ENCODE results near the gene USP30.
"Not testable (repeated sequence)": the region's sequence is repeated elsewhere in the genome, so short reads cannot be mapped to it uniquely, and the experiment has no call there.

Gene USP30, protein sequence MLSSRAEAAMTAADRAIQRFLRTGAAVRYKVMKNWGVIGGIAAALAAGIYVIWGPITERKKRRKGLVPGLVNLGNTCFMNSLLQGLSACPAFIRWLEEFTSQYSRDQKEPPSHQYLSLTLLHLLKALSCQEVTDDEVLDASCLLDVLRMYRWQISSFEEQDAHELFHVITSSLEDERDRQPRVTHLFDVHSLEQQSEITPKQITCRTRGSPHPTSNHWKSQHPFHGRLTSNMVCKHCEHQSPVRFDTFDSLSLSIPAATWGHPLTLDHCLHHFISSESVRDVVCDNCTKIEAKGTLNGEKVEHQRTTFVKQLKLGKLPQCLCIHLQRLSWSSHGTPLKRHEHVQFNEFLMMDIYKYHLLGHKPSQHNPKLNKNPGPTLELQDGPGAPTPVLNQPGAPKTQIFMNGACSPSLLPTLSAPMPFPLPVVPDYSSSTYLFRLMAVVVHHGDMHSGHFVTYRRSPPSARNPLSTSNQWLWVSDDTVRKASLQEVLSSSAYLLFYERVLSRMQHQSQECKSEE

DNA sequence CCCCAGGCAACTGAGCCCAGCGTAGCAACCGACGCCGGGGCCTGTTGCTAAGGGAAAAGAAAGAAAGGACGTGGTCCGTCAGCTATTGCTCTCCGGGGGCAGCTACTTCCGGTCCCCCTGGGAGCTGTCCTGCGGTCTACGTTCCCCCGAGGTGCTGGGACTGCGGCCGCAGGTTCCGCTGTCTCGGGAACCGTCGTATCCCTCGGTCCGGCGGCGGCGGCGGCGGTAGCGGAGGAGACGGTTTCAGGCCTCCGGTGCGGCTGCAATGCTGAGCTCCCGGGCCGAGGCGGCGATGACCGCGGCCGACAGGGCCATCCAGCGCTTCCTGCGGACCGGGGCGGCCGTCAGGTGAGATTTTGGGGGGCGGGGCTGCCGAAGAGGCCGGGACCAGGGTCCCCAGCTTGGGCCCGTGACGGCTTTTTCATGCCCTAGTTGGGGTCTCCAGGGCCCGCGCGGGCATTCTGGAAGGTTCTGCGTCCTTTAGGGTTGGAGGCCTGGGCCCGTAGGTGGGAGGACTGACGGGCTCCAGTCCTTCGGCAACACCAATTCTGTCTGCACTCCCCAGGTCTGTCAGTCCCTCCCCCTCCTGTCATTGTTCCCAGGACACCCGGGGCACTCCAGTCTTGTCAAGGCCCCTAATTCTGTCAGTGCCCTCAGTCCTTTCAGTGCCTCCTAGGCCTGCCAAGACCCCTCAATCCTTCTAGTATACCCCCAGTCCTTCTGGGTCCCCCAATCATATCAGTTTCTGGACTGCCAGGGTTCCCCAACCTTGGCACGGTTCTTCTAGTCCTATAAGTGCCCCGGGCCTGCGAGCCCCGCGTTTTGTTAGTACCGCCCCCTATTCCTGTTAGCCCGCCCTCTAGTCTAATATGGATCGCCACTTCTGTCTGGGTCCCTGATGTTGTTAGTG is at the start of gene USP30:
Gene USP30 (plus strand): TSS at position 163 of the 910 bp plus-strand sequence. CDS start 103 bp downstream, at position 266.
- DNase-seq: no peak

DNA sequence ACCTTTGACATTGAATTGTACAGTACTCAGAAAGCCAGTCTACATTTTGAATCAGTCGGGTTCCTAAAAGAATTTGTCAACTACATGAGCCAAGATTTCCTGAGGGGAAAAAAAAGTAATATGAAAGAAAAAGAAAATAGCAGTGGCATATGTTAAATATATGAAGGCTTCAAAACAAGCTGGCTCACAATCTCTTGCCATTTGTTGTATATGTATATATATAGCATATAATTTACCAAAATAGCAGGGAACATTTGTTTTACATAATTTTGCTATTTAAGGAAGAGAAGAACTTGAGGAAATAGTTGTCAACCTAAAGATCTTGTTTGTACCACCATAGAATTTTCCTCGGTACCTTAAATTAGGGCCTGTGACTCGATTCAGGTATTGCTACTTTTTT is 48.4 kb upstream of the USP30 start:
- no peak for DNase-seq

DNA sequence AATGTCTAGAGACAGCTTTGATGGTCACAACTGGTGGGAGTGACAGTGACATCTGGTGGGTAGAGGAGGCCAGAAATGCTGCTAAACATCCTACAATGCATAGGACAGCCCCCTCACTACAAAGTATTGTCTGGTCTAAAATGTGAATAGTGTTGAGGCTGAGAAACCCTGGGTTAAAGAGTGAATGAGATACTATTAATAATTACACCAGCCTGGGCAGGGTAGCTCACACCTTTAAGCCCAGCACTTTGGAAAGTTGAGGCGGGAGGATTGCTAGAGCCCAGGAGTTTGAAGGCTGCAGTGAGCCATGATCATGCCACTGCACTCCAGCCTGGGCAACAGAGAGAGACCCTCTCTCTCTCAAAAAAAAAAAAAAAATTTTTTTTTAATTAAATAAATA is 42.6 kb upstream of the USP30 start:
- DNase-seq: no peak

DNA sequence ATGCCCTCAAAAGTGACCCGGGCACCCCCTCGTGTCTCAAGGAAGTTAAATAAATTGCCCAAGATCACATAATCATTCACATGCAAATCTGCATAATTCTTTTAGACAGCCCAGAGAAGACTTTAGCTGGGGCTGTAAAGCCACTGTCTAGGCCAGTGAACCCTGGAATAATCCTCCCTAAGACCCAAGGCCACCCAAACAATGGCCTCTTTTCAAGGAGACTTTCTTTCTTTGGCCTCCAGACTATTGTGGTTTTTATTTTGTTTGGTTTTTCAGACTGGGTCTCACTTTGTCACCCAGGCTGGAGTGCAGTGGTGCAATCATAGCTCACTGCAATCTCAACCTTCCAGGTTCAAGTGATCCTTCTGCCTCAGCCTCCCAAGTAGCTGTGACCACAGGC is 42.1 kb upstream of the USP30 start:
- no peak for DNase-seq

DNA sequence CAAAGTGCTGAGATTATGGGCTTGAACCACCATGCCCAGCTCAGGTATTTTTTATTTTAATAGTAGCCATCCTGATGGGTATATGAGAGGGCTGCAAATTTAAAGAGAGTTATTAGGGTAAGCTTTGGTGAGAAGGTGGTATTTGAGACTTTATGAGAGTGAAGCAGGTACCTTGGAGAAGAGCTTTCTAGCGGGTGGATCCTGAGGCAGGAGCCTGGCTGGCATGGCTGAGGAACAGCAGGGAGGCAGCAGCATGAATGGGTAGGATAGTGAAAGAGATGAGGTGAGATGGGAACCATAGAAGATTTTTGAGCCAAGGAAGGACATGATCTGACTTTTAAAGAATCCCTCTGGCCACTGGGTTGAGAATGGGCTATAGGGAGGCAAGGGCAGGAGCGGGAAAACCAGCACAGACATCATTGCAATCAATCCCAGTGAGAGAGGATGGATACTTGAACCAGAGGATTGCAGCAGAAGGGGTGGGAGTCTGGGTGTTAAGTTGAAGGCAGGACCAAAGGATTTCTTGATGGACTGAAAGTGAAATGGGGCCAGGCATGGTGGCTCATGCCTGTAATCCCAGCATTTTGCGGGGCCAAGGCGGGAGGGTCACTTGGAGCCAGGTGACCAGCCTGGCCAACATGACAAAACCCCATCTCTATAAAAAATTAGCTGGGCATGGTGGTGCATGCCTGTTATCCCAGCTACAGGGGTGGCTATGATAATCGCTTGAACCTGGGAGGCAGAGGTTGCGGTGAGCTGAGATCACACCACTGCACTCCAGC is 37.2 kb upstream of the USP30 start:
- no peak for DNase-seq

DNA sequence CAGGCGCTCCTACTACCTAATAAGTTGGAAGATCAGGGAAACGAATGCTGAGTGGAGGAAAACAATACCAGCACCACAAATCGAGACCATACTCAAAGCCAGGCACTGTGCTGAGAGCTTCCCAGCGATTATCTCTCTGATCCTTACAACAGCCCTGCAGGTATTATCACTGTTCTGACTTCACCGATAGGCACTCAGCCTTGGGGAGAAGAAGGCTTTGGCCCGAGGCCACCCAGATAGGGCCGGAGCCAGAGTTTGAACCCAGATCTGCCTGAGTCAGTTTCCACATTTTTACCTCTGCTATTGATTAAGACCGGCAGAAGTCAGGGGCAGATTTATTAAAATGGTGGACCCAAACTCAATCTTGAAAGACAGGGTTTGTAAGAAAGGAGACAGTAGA is 36.4 kb upstream of the USP30 start:
- DNase-seq: no peak

DNA sequence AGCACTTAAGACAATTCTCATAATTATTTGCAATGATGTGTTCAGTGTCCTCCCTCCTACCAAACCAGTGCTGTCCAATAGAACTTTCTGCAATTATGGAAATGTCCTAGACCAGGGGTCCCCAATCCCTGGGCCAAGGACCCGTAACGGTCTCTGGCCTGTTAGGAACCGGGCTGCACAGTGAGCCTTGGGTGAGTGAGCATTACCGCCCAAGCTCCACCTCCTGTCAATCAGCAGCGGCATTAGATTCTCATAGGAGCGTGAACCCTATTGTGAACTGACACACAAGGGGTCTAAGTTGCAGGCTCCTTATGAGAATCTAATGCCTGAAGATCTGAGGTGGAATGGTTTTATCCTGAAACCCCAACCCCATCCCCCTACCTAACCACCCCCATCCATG is 35.4 kb upstream of the USP30 start:
- no peak for DNase-seq

DNA sequence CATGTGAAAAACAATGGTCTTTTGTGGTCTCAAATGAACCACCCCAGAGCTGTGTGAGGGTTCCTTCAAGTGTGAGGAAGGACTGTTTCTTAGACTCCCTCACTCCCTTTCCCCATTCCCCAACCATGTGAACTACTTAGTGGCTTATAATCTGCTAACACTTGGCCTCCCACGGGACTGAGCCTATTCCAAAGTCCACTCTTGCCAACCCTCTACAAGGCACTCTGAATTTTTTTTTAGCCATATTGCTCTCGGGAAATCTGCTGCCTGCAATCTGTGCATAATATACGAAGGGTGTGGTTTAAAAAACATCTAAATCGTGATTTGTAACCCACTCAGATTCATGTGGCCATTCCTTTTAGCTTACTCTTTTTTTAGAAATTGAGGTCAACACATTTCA is 34.1 kb upstream of the USP30 start:
- DNase-seq: no peak

DNA sequence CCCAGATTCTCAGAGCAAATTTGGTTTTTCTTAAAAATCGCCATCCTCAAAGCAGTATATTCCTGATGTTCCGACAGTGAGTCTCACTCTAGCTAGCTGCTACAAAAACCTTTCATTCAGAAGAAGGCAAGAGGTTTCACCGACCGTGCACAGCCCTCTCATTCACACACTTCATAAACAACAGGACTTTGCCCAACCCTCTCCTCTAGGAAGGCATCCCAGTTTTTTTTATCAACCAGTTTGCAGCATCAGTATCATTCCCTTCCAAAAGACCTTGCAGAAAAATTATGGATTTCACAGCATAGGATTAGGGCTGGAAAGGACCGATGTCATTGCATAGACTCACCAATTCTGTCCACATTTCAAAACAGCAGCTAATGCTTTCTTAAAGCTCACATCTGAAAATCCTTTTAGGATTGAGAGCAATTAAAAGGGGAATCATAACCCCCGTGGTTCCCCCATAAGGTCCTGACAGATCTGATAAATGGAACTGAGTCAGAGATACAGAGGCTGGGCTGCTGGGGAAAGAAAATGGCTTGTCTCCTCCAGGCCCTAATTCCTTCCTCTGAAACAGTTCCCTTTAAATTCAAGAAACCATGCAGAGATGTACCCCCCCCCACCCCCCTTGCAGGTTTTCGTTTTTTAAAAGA is 32.1 kb upstream of the USP30 start:
- no peak for DNase-seq

DNA sequence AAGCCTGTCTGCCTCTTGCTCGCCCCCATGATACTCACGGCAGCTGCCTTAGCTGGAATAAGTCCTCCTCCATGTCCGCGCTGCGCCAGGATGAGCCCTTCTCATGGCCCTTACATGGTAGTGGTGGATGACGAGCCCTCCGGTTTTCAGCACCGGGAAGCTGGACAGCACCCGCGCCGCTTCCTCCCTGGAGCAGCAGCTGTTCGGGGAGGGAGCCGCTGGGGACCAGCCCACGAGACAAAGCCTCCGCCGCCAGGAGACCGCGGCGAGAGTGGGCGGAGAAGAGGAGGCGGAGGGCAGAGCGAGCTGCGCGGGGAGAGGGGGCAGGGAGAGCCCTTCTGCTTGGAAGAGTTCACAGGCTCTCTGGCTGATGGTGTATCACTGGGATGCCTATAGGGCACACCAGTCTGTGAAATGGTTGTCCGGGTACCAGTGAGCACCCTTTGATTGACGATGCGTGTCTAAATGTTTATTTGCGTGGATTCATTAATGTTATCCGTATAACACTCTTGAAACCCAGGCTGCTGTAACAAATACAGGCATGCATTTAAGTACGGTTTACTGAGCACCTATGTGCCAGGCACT is 31.5 kb upstream of the USP30 start, which contains the start of gene SVOP:
Gene SVOP (minus strand): TSS at position 273 of the 585 bp plus-strand sequence. CDS start 200 bp downstream, at position 73.
- no peak for DNase-seq

DNA sequence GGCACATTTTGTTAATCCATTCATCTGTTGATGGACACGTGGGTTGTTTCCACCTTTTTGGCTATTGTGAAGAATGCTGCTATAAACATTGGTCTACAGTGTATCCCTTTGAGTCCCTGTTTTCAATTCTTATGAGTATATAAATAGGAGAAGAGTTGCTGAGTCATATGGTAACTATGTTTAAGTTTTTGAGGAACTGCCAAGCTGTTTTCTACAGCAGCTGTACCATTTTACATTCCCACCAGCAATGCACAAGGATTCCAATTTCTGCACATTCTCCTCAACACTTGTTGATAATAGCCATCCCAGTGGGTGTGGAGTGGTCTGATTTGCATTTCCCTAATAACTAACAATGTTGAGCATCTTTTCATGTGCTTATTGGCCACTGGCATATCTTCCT is 24.6 kb upstream of the USP30 start:
- DNase-seq: no peak

DNA sequence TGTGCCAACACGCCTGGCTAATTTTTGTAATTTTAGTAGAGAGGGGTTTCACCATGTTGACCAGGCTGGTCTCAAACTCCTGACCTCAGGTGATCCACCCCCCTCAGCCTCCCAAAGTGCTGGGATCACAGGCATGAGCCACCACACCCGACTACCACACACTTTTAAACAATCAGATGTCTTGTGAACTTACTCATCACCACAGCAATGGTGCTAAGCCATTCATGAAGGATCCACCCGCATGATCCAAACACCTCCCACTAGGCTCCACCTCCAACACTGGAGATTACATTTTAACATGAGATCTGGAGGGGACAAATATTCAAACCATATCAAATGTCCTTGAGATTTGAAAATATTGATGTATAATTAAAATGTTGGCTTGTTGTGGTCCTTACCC is 23.8 kb upstream of the USP30 start:
- DNase-seq: not testable (repeated sequence)

DNA sequence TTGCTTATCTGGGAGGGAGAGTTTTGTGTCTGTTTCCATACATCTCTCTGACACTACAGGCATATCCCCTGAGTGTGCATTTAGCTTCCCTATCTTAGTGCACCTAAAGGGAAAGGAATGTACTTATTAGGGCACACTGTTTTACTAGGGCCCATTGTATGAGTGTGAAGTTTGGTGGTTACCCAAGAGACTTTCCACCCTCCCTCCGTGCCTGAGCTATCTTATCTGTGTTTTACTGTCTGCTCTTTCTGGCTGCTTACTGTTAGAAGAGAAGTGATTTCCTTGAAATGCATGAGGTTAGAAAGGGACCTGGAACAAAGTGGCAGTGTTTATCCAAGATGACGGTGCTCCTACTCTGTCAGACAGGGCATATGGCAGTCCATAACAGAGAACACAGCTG is 23.0 kb upstream of the USP30 start:
- no peak for DNase-seq

DNA sequence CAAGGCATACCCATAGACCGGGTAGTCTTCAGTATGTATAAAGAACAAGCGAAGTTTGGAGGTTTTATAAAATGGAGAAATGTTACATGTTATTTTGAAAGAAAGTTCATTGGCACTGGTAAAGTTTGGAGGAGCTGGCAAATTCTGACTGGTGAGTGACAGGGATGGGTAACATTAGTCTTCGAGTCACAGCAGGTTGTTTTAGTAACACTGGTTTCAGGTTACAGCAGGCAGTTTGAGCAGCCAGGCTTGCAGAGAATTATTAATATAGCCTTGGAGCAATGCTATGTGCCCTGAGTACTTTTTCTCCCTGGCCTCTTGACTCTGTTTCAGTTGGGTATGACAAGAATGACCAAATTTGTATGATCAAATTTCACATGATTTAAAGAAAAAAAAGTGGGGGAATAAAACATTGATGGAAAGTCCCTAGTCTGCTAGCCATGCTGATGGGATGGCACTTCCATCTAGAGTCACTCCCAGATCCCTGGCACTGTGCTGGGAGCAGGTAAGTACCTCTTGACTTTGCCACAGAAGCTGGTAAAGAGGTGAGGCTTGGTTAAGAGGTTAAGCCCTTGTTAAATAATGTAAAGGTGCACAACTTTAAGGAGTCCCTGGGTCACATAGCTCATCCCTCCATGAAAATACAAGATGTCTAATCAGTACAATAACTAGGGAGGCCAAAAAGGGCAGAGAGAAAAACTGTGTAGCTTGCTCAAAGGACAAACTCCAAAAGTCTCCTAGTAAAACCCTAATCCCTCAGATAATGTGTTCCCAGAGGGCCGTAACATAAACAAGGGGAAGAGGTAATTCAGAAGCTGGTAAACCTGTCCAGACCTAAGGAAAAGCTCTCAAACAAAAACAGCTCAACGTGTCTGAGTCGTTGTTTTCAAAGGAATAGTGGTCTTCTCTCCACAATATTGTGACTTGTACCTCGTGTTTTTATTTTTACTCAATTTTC is 18.9 kb upstream of the USP30 start:
- DNase-seq: no peak

DNA sequence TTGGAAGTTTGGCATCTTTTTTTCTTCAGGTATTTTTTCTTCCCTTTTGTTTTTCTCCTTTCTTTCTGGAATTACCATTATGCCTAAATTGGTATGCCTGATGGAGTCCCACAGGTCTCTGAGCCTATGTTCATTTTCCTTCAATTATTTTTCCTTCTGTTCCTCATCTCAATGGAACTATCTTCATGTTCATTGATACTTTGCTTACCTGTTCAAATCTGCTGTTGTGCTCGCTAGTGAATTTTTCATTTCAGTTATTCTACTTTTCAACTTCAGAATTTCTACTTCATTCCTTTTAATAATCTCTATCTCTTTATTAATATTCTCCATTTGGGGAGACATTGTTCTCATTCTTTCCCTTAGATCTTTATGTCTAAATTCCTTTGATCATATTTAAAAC is 15.4 kb upstream of the USP30 start:
- no peak for DNase-seq

DNA sequence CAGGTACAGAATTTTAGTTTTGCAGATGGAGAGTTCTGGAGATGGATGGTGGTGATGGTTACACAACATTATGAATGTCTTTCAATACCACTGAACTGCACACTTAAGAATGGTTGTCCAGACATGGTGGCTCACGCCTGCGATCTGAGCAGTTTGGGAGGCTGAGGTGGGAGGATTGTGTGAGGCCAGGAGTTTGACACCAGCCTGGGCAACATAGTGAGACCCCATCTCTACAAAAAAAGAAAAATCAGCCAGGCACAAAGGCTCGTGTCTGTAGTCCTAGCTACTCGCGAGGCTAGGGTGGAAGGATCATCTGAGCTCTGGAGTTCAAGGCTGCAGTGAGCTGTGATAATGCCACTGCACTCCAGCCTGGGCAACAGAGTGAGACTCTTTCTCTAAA is 8.1 kb upstream of the USP30 start:
- no peak for DNase-seq

DNA sequence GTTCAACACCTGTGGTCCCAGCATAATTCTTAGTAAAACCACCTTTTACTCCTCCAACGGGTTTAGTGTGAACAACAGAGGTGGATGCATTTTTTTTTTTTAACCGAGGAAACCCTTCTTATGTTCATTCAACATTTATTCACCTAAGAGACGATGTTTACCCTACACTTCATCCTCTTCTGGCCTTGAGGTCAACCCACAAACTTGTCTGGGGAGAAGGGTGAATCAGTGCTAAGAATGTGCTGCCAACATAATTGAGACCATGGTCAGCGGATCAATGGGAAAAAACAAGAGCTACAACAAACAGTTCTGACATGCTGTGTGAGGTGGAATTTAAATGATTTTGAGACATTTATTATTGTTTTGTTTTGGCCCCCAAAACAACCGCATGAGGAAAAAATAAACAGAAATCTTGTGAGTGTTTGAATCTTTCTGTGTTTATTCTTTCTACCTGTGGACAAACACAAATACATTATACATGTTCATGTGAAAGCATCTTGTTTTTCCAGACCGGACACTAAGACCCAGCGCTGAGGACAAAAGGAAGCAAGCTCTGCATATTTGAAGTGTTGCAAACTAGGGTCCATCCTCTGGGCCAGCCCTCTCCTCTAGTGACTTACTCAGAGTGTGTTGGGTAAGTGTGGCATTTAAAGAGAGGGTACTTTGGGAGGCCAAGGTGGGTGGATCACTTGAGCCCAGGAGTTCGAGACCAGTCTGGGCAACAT is 5.1 kb upstream of the USP30 start:
- no peak for DNase-seq

DNA sequence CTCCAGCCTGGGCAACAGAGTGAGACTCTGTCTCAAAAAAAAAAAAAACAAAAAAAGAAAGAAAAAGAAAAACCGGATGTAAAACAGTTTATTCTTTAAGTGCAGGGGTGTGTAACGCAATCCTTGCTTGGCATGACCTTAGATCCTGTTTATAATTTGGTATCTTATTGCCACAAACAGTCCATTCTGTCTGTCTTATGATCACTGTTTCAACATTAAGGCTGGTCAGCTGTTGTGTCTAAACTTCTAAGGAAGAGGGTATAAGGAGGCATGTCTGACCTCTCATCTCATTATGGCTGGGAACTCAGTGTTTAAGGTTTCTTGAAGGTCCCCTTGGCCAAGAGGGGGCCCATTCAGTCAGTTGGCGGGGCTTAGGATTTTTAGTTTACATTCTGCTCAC is 3.7 kb upstream of the USP30 start:
- DNase-seq: not testable (repeated sequence)

DNA sequence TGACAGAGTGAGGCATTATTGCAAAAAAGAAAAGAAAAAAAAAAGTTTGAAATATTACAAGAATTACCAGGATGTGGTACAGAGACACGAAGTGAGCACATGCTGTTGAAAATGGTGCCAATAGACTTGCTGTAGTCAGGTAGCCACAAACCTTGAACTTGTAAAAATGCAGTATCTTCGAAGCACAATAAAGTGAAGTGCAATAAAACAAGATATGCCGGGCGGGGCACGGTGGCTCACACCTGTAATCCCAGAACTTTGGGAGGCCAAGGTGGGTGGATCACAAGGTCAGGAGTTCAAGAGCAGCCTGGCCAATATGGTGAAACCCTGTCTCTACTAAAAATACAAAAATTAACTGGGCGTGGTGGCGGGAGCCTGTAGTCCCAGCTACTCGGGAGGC is 2.6 kb upstream of the USP30 start:
- DNase-seq: not testable (repeated sequence)

DNA sequence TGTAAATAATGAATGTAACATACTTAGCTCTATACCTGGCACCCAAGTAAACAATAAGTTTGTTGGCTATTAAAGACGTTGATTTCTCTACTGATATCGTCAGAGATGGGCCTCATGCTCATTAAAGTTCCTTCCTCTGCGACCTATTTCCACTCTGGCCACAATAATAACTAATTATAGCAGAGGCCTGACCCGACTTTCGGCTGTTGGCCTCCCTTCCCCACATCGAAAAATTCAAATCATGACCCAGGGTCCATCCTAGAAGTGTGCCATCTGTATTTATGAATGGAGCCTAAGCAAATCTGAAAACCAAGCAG is 321 bp upstream of the USP30 start:
- DNase-seq: no peak
